Lower leg skin (tissue), 4 donors: ENCODE results near the gene LMBRD1. TPM values are rescaled to one million over a fixed set of nuclear protein-coding genes. Genes with fewer than 3 reads are reported as not detected.

Source experiments
- DNase-seq, 2 donors: peaks; one replicate each; pipeline ENCODE4 v3.0.0-alpha.2; 2019; ENCODE audit warnings: low spot score in 2 of 2
- H3K4me3 ChIP-seq: fragments of 200-600 bp; sonication (generic); 2 replicates; pipeline ENCODE4 v1.5.1; 2017; ENCODE audit warnings: mild to moderate bottlenecking, low read depth; ENCODE audit not compliant: poor library complexity, severe bottlenecking
- CTCF ChIP-seq, 3 donors: fragments of 450-650 bp; IDR thresholded peaks; one replicate each; pipeline ENCODE4 v1.5.1; 2016; ENCODE audit warnings: antibody characterized with exemption in 3 of 3, mild to moderate bottlenecking in 3 of 3, moderate library complexity in 2 of 3
- POLR2A ChIP-seq, 2 donors: fragments of 450-650 bp; IDR thresholded peaks; one replicate each; pipeline ENCODE4 v1.6.1; 2016 to 2017; ENCODE audit warnings: antibody characterized with exemption in 2 of 2, mild to moderate bottlenecking in 1 of 2, moderate library complexity in 1 of 2
- WGBS, 2 donors: methylation state at CpG; one replicate each; pipeline ENCODE4 v1.1.5; 2018; 5-methylcytosine and 5-hydroxymethylcytosine counted together
- intact Hi-C: fragments of 100-400 bp; cut with DNase I; formaldehyde crosslinking; loops from one replicate; pipeline ENCODE4 v1.15.0; 2023; ENCODE audit warnings: low total_unique reads
- total RNA-seq, 4 donors: library from RNA; depleted of rRNA; stranded (reverse); fragments of >200 nt; gene quantifications; one replicate each; pipeline ENCODE4 v1.1.0, GENCODE V29; 2016

The LMBRD1 gene
- total RNA-seq, 4 donors from 2014 or later, result 61.1 to 67.4 (median 65.0) TPM

GRCh38 chr6:69758214-69758613 is 38.6 kb downstream of the LMBRD1 start:
- no peak overlapping the region for H3K4me3 ChIP-seq
- DNase-seq, result no peak
- no peak for TF ChIP-seq POLR2A (IDR thresholded peaks at IDR 0.05)
- TF ChIP-seq CTCF (IDR thresholded peaks at IDR 0.05), result no peak
- intact Hi-C loops, result no loop called here
- 61 to 66% methylated on average over 1 of the region's 1 CpG for WGBS, 2 donors

DNA sequence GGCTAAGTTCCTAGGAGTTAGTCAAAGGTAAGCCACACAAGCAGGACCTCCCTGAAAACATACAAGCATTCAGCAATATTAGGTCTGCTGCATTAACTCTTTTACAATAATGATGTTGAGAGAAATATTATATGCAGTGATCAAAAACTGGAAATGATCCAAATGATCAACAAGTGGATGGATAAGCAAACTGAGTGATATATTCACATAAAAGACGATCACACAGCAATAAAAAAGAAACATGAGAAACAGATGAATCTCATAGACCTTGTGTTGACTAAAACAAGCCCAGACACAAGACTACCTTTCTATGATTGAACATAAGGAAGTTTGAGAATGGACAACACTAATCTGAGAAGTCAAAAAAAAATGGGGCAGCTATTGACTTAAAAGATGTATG is 39.9 kb downstream of the LMBRD1 start:
- DNase-seq, result no peak
- 42 to 73% methylated on average over 1 of the region's 1 CpG for WGBS, 2 donors
- intact Hi-C loops, result no loop called here
- TF ChIP-seq POLR2A (IDR thresholded peaks at IDR 0.05) (no peak), CTCF (IDR thresholded peaks at IDR 0.05) (no peak)
- H3K4me3 ChIP-seq, result no peak overlapping the region

- DNase-seq, result no peak
- no peak for TF ChIP-seq POLR2A (IDR thresholded peaks at IDR 0.05)
- TF ChIP-seq CTCF (IDR thresholded peaks at IDR 0.05), result no peak
- H3K4me3 ChIP-seq, result no peak overlapping the region
- intact Hi-C loops, result no loop called here
These were observed 40.4 kb downstream of the LMBRD1 start for GRCh38 chr6:69756366-69756765.

DNA sequence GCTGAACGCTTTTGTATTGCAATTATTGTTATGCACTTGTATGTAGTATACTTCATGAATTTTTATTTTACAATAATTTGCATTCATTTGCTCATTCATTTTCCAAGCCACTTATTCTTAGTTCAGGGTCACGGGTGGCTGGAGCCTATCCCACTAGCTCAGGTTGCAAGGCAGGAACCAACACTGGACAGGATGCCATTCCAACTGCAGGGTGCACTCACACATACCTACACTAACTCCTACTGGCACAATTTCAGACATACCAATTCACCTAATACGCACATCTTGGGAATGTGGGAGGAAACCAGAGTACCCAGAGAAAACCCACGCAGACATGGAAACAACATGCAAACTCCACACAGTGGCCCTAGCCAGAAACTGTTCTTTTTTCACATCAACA is 61.8 kb downstream of the LMBRD1 start:
- TF ChIP-seq CTCF (IDR thresholded peaks at IDR 0.05), result no peak
- TF ChIP-seq POLR2A (IDR thresholded peaks at IDR 0.05), result no peak
- no peak overlapping the region for H3K4me3 ChIP-seq
- DNase-seq, result peak in 1 of 2 donors; percentile 65
- intact Hi-C loops, result no loop called here
- 91 to 93% methylated on average over 4 of the region's 4 CpGs for WGBS, 2 donors

GRCh38 chr6:69732640-69733039 is 64.2 kb downstream of the LMBRD1 start:
- no peak overlapping the region for H3K4me3 ChIP-seq
- intact Hi-C loops, result no loop called here
- TF ChIP-seq CTCF (IDR thresholded peaks at IDR 0.05) (no peak), POLR2A (IDR thresholded peaks at IDR 0.05) (no peak)
- DNase-seq, result no peak
- 44 to 48% methylated on average over 2 of the region's 2 CpGs for WGBS, 2 donors

DNA sequence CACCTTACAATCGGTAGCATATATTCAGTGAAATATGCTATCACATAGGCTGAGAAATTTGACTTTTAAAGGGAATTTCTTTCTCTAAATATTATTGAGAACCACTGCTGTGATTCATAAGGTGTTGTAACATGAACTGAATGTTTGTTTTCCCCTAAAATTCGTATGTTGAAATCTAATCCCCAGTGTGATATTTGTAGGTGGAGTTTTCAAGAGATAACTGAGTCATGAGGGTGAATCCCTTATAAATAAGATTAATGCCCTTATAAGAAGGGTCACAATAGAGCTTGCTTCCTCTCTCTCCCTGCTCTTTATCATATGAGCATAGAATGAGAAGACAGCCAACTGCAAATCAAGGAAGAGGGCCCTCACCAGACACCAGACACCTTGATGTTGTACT is 64.8 kb downstream of the LMBRD1 start:
- intact Hi-C loops, result no loop called here
- WGBS, 2 donors, result 62 to 64% methylated on average over 2 of the region's 2 CpGs
- H3K4me3 ChIP-seq, result no peak overlapping the region
- DNase-seq, result no peak
- no peak for TF ChIP-seq POLR2A (IDR thresholded peaks at IDR 0.05)
